Ishikawa (cell line): ENCODE results near the gene ANKRD62.

Experiments
- CEBPB ChIP-seq: IDR thresholded peaks from 2 replicates; pipeline ENCODE4 v1.6.1; 2012
- CREB1 ChIP-seq: IDR thresholded peaks from 2 replicates; pipeline ENCODE4 v1.6.1; 2012; ENCODE audit warnings: low read depth
- EP300 ChIP-seq: IDR thresholded peaks from 2 replicates; pipeline ENCODE4 v1.6.1; 2012; ENCODE audit warnings: borderline replicate concordance
- RAD21 ChIP-seq: IDR thresholded peaks from 2 replicates; pipeline ENCODE4 v1.6.1; 2012; ENCODE audit warnings: low read depth
- TAF1 ChIP-seq: IDR thresholded peaks from 2 replicates; pipeline ENCODE4 v1.6.1; 2012; ENCODE audit warnings: low read depth, mild to moderate bottlenecking
- YY1 ChIP-seq: IDR thresholded peaks from 2 replicates; pipeline ENCODE4 v1.6.1; 2012; ENCODE audit warnings: low read depth
- TF ChIP-seq, protein P1 (sequence below): IDR thresholded peaks from 2 replicates; pipeline ENCODE4 v1.6.1; 2012; ENCODE audit warnings: low read depth, mild to moderate bottlenecking

DNA sequence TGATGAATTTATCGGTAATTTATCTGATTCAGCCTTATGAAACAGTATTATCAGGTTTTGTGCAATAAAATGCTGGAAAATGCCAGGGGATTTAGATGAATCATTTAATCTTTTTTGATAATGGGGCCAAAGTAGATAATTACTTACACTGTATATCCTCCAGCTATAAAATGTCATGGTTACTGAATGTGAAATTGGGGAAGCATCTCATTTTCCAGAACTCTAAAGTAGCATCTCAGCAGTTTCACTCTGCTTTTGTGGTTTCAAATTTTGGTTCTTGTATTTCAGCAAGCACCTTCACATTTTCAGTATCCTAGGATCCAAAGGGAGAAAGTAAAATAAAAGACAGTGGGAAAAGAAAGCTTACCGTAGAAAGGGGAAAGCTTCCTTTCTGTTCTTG, 12.8 kb downstream of the ANKRD62 start:
- no peak for TF ChIP-seq YY1
- TF ChIP-seq, protein P1, sequence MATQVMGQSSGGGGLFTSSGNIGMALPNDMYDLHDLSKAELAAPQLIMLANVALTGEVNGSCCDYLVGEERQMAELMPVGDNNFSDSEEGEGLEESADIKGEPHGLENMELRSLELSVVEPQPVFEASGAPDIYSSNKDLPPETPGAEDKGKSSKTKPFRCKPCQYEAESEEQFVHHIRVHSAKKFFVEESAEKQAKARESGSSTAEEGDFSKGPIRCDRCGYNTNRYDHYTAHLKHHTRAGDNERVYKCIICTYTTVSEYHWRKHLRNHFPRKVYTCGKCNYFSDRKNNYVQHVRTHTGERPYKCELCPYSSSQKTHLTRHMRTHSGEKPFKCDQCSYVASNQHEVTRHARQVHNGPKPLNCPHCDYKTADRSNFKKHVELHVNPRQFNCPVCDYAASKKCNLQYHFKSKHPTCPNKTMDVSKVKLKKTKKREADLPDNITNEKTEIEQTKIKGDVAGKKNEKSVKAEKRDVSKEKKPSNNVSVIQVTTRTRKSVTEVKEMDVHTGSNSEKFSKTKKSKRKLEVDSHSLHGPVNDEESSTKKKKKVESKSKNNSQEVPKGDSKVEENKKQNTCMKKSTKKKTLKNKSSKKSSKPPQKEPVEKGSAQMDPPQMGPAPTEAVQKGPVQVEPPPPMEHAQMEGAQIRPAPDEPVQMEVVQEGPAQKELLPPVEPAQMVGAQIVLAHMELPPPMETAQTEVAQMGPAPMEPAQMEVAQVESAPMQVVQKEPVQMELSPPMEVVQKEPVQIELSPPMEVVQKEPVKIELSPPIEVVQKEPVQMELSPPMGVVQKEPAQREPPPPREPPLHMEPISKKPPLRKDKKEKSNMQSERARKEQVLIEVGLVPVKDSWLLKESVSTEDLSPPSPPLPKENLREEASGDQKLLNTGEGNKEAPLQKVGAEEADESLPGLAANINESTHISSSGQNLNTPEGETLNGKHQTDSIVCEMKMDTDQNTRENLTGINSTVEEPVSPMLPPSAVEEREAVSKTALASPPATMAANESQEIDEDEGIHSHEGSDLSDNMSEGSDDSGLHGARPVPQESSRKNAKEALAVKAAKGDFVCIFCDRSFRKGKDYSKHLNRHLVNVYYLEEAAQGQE: no peak
- no peak for TF ChIP-seq TAF1
- no peak for TF ChIP-seq RAD21
- no peak for TF ChIP-seq CREB1
- TF ChIP-seq CEBPB: no peak
- no peak for TF ChIP-seq EP300
